Karpas-422 (cell line): ENCODE results near the gene CLSTN3. TPM values are rescaled to one million over a fixed set of nuclear protein-coding genes. Genes with fewer than 3 reads are reported as not detected.
A peak's percentile ranks its signal among the peaks of the same experiment; 100 is the strongest.

ENCODE experiments used
- DNase-seq: peaks from one replicate; pipeline ENCODE4 v3.0.0-alpha.2; 2015
- H2AFZ ChIP-seq: fragments of 200-600 bp; sonication (generic); 2 replicates; pipeline ENCODE4 v1.6.1; 2014; ENCODE audit warnings: antibody characterized with exemption, low read length, mixed read lengths
- H3K27ac ChIP-seq: fragments of 200-600 bp; sonication (generic); 2 replicates; pipeline ENCODE4 v1.5.1; 2014; ENCODE audit warnings: mild to moderate bottlenecking, low read length, moderate library complexity
- H3K27me3 ChIP-seq: fragments of 200-600 bp; sonication (generic); 2 replicates; pipeline ENCODE4 v1.6.1; 2014; ENCODE audit warnings: low read length, mixed read lengths
- H3K36me3 ChIP-seq: fragments of 200-600 bp; sonication (generic); 2 replicates; pipeline ENCODE4 v1.6.1; 2014; ENCODE audit warnings: low read length, mixed read lengths; ENCODE audit not compliant: insufficient read depth
- H3K4me1 ChIP-seq: fragments of 200-600 bp; sonication (generic); 2 replicates; pipeline ENCODE4 v1.6.1; 2014; ENCODE audit warnings: mild to moderate bottlenecking, low read length, mixed read lengths
- H3K4me2 ChIP-seq: fragments of 200-600 bp; sonication (generic); 2 replicates; pipeline ENCODE4 v1.6.1; 2014; ENCODE audit warnings: low read length, low read depth, mild to moderate bottlenecking; ENCODE audit not compliant: poor library complexity, severe bottlenecking
- H3K4me3 ChIP-seq: fragments of 200-600 bp; sonication (generic); 2 replicates; pipeline ENCODE4 v1.5.1; 2014; ENCODE audit warnings: mild to moderate bottlenecking, antibody characterized with exemption, low read length, mixed read lengths
- H3K79me2 ChIP-seq: fragments of 200-600 bp; sonication (generic); 2 replicates; pipeline ENCODE4 v1.6.1; 2014; ENCODE audit warnings: mild to moderate bottlenecking, low read length, mixed read lengths
- H3K9ac ChIP-seq: fragments of 200-600 bp; sonication (generic); 2 replicates; pipeline ENCODE4 v1.6.0; 2014; ENCODE audit warnings: low read length
- H3K9me2 ChIP-seq: fragments of 200-600 bp; sonication (generic), shearing (Covaris generic); replicated peaks from 2 replicates; pipeline ENCODE4 v1.6.0; 2014; ENCODE audit warnings: mild to moderate bottlenecking, low read length, moderate library complexity; ENCODE audit not compliant: insufficient read depth
- H3K9me3 ChIP-seq: fragments of 300-700, 200-600 bp; sonication (generic); 2 replicates; pipeline ENCODE4 v1.6.1; 2014; ENCODE audit warnings: low read length, mixed read lengths
- H4K20me1 ChIP-seq: fragments of 200-600 bp; sonication (generic); 2 replicates; pipeline ENCODE4 v1.6.1; 2014; ENCODE audit warnings: mild to moderate bottlenecking, antibody characterized with exemption, low read length, low read depth; ENCODE audit not compliant: insufficient read depth
- total RNA-seq: library from RNA; depleted of rRNA; stranded (reverse); fragments of >200 nt; shearing (Covaris generic); gene quantifications from 2 replicates; pipeline ENCODE4 v1.2.3, GENCODE V29; 2014; ENCODE audit warnings: low replicate concordance

CLSTN3 gene
- total RNA-seq, 1 experiment from 2014 or later = 30.0 TPM

DNA sequence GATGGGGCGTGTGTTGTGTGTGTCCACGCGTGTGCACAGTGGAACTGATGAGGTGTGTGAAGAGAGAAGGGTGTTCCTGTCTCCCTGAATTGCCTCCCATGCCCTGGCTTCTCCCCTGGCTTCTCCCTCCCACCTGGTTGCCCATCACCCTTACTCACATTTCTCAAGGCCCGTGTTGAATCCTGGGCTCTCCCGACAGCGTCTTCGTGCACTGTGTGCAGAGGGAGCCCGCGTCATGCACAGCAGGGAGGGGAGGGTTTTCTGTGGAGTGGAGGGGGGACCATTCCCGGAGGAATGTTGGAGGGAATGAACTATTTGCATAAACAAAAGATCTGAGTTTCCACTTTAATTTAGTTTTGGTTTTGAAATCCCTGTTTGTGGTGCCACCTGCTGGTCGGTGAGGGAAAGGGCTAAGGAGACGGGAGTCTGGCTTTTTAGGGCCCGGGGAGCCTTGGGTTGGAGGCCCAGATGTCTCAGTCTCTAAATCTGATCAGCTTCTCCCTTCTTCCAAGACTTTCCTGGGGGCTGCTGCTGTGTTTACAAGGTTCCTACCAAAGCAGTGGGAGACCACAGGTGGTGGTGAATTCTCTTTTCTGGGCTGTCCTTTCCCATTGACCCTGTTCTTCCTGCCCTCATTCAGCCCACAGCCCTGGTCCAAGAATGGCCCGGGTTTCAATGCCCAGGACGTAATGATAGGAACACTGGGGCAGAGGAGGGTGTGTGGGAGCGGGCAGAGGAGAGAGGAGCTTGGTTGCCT, 37.8 kb upstream of the CLSTN3 start, which contains the start of gene C1R:
TSS of gene C1R (minus strand) at position 217 of the 757 bp plus-strand sequence. CDS start at position 160, 57 bp downstream.
- peak; percentile 86 for DNase-seq
- H3K4me1 ChIP-seq = peaks cover 29% of the 10 kb centered on the region
- no peak within 1 kb of the TSS for H3K4me3 ChIP-seq
- H3K27ac ChIP-seq = no peak within 1 kb of the TSS
- no peaks in the 10 kb centered on the region for H3K9me2 ChIP-seq
- H2AFZ ChIP-seq = no peak within 1 kb of the TSS
- H4K20me1 ChIP-seq = no peaks in the 10 kb centered on the region
- H3K27me3 ChIP-seq = no peaks in the 10 kb centered on the region
- H3K9ac ChIP-seq = peak within 1 kb of the TSS; percentile 24; the same call in 1 of the 2 replicates
- H3K79me2 ChIP-seq = no peaks in the 10 kb centered on the region
- H3K9me3 ChIP-seq = no peaks in the 10 kb centered on the region
- H3K36me3 ChIP-seq = no peaks in the 10 kb centered on the region
- H3K4me2 ChIP-seq = peak within 1 kb of the TSS; percentile 38

DNA sequence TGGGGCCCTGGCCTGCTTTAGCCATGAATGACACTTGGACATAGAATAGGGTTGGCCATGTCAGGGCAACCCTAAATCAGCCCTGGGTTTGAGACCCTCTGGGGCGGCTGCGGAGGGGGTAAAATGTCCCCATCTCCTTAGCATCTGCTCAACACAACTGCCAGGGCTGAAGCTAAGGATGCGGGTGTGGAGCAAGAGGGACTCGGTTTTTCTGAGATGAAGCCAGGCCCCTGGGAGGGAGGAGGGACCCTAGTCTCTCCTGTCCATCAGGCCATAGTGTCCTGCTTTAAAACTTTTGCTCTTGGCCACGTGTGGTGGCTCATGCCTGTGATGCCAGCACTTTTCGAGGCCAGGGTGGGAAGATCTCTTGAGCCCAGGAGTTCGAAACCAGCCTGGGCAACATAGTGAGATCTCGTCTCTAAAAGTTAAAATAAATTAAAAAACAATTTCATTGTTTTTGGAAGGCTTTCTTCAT, 37.1 kb upstream of the CLSTN3 start:
- Histone ChIP-seq H3K27ac (no peak overlapping the region), H3K27me3 (no peaks in the 10 kb centered on the region), H4K20me1 (no peaks in the 10 kb centered on the region), H3K36me3 (no peaks in the 10 kb centered on the region), H3K9ac (no peak overlapping the region), H3K4me3 (no peak overlapping the region), H3K4me2 (no peak overlapping the region), H3K9me2 (no peaks in the 10 kb centered on the region), H2AFZ (no peak overlapping the region), H3K9me3 (no peaks in the 10 kb centered on the region), H3K4me1 (peaks cover 33% of the 10 kb centered on the region), H3K79me2 (no peaks in the 10 kb centered on the region)
- no peak for DNase-seq

GRCh38 chr12:7093486-7093885, 36.7 kb upstream of the CLSTN3 start:
- Histone ChIP-seq H3K27ac (no peak overlapping the region), H3K9me3 (no peaks in the 10 kb centered on the region), H2AFZ (no peak overlapping the region), H3K27me3 (no peaks in the 10 kb centered on the region), H4K20me1 (no peaks in the 10 kb centered on the region), H3K36me3 (peaks cover 4% of the 10 kb centered on the region), H3K4me3 (no peak overlapping the region), H3K79me2 (no peaks in the 10 kb centered on the region), H3K9ac (no peak overlapping the region), H3K4me2 (no peak overlapping the region), H3K9me2 (no peaks in the 10 kb centered on the region), H3K4me1 (peaks cover 38% of the 10 kb centered on the region)
- DNase-seq = no peak

DNA sequence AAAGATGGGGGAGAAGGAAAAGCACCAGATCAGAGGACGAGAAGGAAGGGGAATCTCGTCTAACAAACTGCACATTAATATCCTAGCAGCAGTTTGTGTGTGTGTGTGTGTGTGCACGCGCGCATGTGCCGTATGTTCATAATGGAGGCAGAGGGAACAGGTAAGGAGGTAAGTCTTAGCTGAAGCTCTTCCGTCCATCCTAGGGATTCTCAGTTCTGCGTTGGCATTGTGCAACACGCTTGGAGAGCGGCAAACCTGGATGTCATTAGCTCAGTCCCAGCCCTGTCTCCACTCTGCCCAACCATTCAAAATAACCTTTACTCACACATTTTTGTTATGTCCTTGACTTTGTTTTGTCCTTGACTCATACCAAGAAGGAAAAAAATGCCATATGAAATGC, 36.3 kb upstream of the CLSTN3 start:
- no peaks in the 10 kb centered on the region for H3K27me3 ChIP-seq
- peaks cover 7% of the 10 kb centered on the region for H3K36me3 ChIP-seq
- H3K79me2 ChIP-seq = no peaks in the 10 kb centered on the region
- no peaks in the 10 kb centered on the region for H3K9me3 ChIP-seq
- H3K9ac ChIP-seq = no peak overlapping the region
- H3K9me2 ChIP-seq = no peaks in the 10 kb centered on the region
- no peak for DNase-seq
- H2AFZ ChIP-seq = no peak overlapping the region
- H3K4me3 ChIP-seq = no peak overlapping the region
- H4K20me1 ChIP-seq = no peaks in the 10 kb centered on the region
- H3K27ac ChIP-seq = no peak overlapping the region
- H3K4me1 ChIP-seq = peaks cover 40% of the 10 kb centered on the region
- no peak overlapping the region for H3K4me2 ChIP-seq

DNA sequence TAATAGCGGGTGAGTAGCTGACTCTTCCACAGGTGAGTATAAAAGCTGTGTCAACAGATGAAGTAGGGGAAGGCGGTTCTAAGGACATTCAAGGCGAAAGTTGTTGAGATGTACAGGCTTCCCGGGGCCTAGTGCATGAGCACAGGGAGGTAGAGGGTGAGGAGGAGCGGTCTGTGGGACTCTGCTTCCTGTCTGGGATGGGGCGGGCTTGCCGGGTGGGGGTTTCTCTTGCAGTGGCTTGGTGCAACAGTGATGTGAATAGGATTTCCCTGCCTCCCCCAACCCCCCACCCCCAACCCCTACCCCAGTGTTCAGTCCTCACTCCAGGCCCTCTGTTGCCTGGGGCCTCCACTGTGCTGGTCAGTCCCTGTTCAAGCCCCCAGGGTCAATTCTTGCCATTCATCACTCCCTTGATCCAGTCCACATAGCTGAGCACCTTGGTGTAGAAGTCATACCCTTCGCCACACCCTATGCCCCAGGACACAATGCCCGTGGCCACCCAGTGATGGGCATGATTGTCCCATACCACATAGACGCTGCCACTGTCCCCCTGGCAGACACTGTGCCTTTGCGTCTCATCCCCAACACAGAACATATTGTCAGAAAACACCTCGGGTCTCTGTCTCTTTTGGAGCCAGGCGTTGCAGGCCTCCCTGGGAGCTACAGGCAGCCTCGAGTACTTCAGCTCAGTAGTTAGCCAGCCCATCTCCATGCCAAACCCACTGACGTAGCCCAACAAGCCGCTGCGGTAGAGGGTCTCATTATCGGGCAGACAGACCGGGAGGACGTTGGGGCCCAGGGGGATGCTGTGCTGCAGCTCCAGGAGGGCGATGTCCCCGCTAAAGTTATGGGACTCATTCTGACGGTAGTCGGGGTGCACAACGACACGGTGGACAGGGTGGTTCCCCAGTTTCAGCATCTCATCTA, 33.9 kb upstream of the CLSTN3 start:
- peaks cover 9% of the 10 kb centered on the region for H3K36me3 ChIP-seq
- H3K27me3 ChIP-seq = no peaks in the 10 kb centered on the region
- peaks cover 63% of the 10 kb centered on the region for H3K4me1 ChIP-seq
- H3K4me2 ChIP-seq = no peak overlapping the region
- no peak overlapping the region for H3K9ac ChIP-seq
- no peak overlapping the region for H3K27ac ChIP-seq
- DNase-seq = no peak
- H3K4me3 ChIP-seq = no peak overlapping the region
- no peaks in the 10 kb centered on the region for H4K20me1 ChIP-seq
- H2AFZ ChIP-seq = no peak overlapping the region
- no peaks in the 10 kb centered on the region for H3K79me2 ChIP-seq
- H3K9me2 ChIP-seq = no peaks in the 10 kb centered on the region
- no peaks in the 10 kb centered on the region for H3K9me3 ChIP-seq

- H3K9me2 ChIP-seq = no peaks in the 10 kb centered on the region
- H3K4me1 ChIP-seq = peaks cover 70% of the 10 kb centered on the region
- H3K9me3 ChIP-seq = no peaks in the 10 kb centered on the region
- no peaks in the 10 kb centered on the region for H4K20me1 ChIP-seq
- H2AFZ ChIP-seq = no peak overlapping the region
- peaks cover 9% of the 10 kb centered on the region for H3K36me3 ChIP-seq
- H3K4me2 ChIP-seq = no peak overlapping the region
- no peaks in the 10 kb centered on the region for H3K79me2 ChIP-seq
- H3K27ac ChIP-seq = no peak overlapping the region
- H3K4me3 ChIP-seq = no peak overlapping the region
- no peak overlapping the region for H3K9ac ChIP-seq
- DNase-seq = no peak
- H3K27me3 ChIP-seq = no peaks in the 10 kb centered on the region
Measured at GRCh38 chr12:7096979-7097378, 33.2 kb upstream of the CLSTN3 start.

GRCh38 chr12:7099290-7099996, 30.7 kb upstream of the CLSTN3 start:
- H3K4me3 ChIP-seq = peak overlapping the region; percentile 49
- peaks cover 88% of the 10 kb centered on the region for H3K4me1 ChIP-seq
- no peaks in the 10 kb centered on the region for H3K9me2 ChIP-seq
- peak overlapping the region; percentile 95 for H3K27ac ChIP-seq
- DNase-seq = no peak
- peaks cover 6% of the 10 kb centered on the region; the same call in 1 of the 2 replicates for H3K79me2 ChIP-seq
- H2AFZ ChIP-seq = no peak overlapping the region
- H4K20me1 ChIP-seq = no peaks in the 10 kb centered on the region
- peak overlapping the region; percentile 69 for H3K4me2 ChIP-seq
- no peaks in the 10 kb centered on the region for H3K9me3 ChIP-seq
- no peaks in the 10 kb centered on the region for H3K27me3 ChIP-seq
- peaks cover 9% of the 10 kb centered on the region for H3K36me3 ChIP-seq
- peak overlapping the region; percentile 65 for H3K9ac ChIP-seq
